SK-N-SH treated with all-trans-retinoic acid at 6 μM for 48 hours (cell line): Measurements from ENCODE around the gene ZC3H15.
"Not testable (repeated sequence)": the region's sequence is repeated elsewhere in the genome, so short reads cannot be mapped to it uniquely, and the experiment has no call there.

Experiments
- ATAC-seq: fragments of 200-7000 bp; cut with Tn5 transposase; 3 replicates; pipeline ENCODE4 v1.9.1; 2020; ENCODE audit warnings: mild to moderate bottlenecking, moderate library complexity
- ARNTL ChIP-seq: fragments of 450-650 bp; formaldehyde crosslinking; IDR thresholded peaks from 2 replicates; pipeline ENCODE4 v1.5.0; 2020; ENCODE audit warnings: low read depth, mild to moderate bottlenecking, moderate library complexity, borderline replicate concordance
- BACH2 ChIP-seq: fragments of 250-450 bp; sonication (Bioruptor Pico); IDR thresholded peaks from 2 replicates; pipeline ENCODE4 v1.9.0; 2021; ENCODE audit warnings: mild to moderate bottlenecking, borderline replicate concordance
- CSDC2 ChIP-seq: fragments of 250-450 bp; sonication (Bioruptor Pico); IDR thresholded peaks from 2 replicates; pipeline ENCODE4 v1.5.0; 2020; ENCODE audit warnings: mild to moderate bottlenecking, moderate library complexity
- ESRRG ChIP-seq: fragments of 250-450 bp; sonication (Bioruptor Pico); IDR thresholded peaks from 2 replicates; pipeline ENCODE4 v1.6.1; 2021; ENCODE audit warnings: mild to moderate bottlenecking
- GLIS3 ChIP-seq: fragments of 250-450 bp; sonication (Bioruptor Pico); IDR thresholded peaks from 2 replicates; pipeline ENCODE4 v1.5.0; 2020; ENCODE audit warnings: mild to moderate bottlenecking, moderate library complexity
- OSR1 ChIP-seq: fragments of 250-450 bp; sonication (Bioruptor Pico); IDR thresholded peaks from 2 replicates; pipeline ENCODE4 v1.8.0; 2022; ENCODE audit warnings: moderate library complexity, mild to moderate bottlenecking, inconsistent platforms
- PPARA ChIP-seq: fragments of 250-450 bp; sonication (Bioruptor Pico); IDR thresholded peaks from 2 replicates; pipeline ENCODE4 v1.5.0; 2020; ENCODE audit warnings: mild to moderate bottlenecking, borderline replicate concordance
- RARB ChIP-seq: fragments of 250-450 bp; sonication (Bioruptor Pico); IDR thresholded peaks from 2 replicates; pipeline ENCODE4 v1.8.0; 2021; ENCODE audit warnings: mild to moderate bottlenecking, moderate library complexity
- SNAI2 ChIP-seq: fragments of 250-450 bp; sonication (Bioruptor Pico); IDR thresholded peaks from 2 replicates; pipeline ENCODE4 v1.5.0; 2020; ENCODE audit warnings: mild to moderate bottlenecking, moderate library complexity
- TCF4 ChIP-seq: fragments of 250-450 bp; sonication (Bioruptor Pico); IDR thresholded peaks from 2 replicates; pipeline ENCODE4 v1.8.0; 2021; ENCODE audit warnings: mild to moderate bottlenecking, moderate library complexity, borderline replicate concordance
- TOX ChIP-seq: fragments of 250-450 bp; sonication (Bioruptor Pico); IDR thresholded peaks from 2 replicates; pipeline ENCODE4 v1.8.0; 2021; ENCODE audit warnings: mild to moderate bottlenecking, moderate library complexity, borderline replicate concordance
- ZC3H10 ChIP-seq: fragments of 250-450 bp; sonication (Bioruptor Pico); IDR thresholded peaks from 2 replicates; pipeline ENCODE4 v1.5.1; 2021; ENCODE audit warnings: mild to moderate bottlenecking, moderate library complexity
- ZFP3 ChIP-seq: fragments of 250-450 bp; sonication (Bioruptor Pico); IDR thresholded peaks from 2 replicates; pipeline ENCODE4 v1.5.0; 2020; ENCODE audit warnings: mild to moderate bottlenecking, moderate library complexity
- ZFP30 ChIP-seq: fragments of 450-650 bp; formaldehyde crosslinking; IDR thresholded peaks from 2 replicates; pipeline ENCODE4 v1.5.0; 2022; ENCODE audit warnings: mild to moderate bottlenecking, moderate library complexity
- ZNF70 ChIP-seq: fragments of 450-650 bp; formaldehyde crosslinking; IDR thresholded peaks from 2 replicates; pipeline ENCODE4 v1.5.0; 2020; ENCODE audit warnings: mild to moderate bottlenecking, moderate library complexity
- ZNF8 ChIP-seq: fragments of 450-650 bp; formaldehyde crosslinking; IDR thresholded peaks from 2 replicates; pipeline ENCODE4 v1.5.0; 2020; ENCODE audit warnings: mild to moderate bottlenecking, moderate library complexity
- TF ChIP-seq, protein P1 (sequence below): fragments of 250-450 bp; sonication (Bioruptor Pico); IDR thresholded peaks from 2 replicates; pipeline ENCODE4 v1.5.0; 2020; ENCODE audit warnings: mild to moderate bottlenecking, moderate library complexity
- TF ChIP-seq, protein P2 (sequence below): fragments of 250-450 bp; sonication (Bioruptor Pico); IDR thresholded peaks from 2 replicates; pipeline ENCODE4 v1.8.0; 2021; ENCODE audit warnings: low read depth, mild to moderate bottlenecking, moderate library complexity, borderline replicate concordance
- TF ChIP-seq, protein P3 (sequence below): fragments of 250-450 bp; sonication (Bioruptor Pico); IDR thresholded peaks from 2 replicates; pipeline ENCODE4 v1.5.1; 2020; ENCODE audit warnings: low read depth, mild to moderate bottlenecking, moderate library complexity
- TF ChIP-seq, protein P4 (sequence below): fragments of 250-450 bp; sonication (Bioruptor Pico); IDR thresholded peaks from 2 replicates; pipeline ENCODE4 v1.8.0; 2020; ENCODE audit warnings: mild to moderate bottlenecking, moderate library complexity, borderline replicate concordance

ZC3H15 gene

DNA sequence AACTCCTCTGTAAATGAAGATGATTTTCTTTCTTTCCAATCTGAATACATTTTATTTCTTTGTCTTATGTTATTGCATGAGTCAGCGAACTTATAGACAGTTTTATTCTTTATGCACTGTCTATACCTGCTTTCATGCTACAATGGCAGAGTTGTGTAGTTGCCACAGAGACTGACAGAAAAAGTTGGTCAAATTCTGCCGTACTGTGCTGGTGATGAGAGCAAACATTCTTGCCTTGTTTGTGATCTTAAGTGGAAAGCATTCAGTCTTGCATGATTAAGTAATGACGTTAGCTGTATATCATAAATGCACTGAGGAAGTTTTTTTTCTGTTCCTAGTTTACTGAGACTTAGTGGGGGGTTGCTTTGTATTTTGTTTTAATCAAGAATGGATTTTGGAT, 32.9 kb downstream of the ZC3H15 start:
- ATAC-seq: no peak
- TF ChIP-seq ZFP3 (CRISPR knock-in tag) (no peak), OSR1 (no peak), ZNF70 (no peak), ARNTL (CRISPR knock-in tag) (no peak), BACH2 (CRISPR knock-in tag) (no peak)
- TF ChIP-seq, protein P1, sequence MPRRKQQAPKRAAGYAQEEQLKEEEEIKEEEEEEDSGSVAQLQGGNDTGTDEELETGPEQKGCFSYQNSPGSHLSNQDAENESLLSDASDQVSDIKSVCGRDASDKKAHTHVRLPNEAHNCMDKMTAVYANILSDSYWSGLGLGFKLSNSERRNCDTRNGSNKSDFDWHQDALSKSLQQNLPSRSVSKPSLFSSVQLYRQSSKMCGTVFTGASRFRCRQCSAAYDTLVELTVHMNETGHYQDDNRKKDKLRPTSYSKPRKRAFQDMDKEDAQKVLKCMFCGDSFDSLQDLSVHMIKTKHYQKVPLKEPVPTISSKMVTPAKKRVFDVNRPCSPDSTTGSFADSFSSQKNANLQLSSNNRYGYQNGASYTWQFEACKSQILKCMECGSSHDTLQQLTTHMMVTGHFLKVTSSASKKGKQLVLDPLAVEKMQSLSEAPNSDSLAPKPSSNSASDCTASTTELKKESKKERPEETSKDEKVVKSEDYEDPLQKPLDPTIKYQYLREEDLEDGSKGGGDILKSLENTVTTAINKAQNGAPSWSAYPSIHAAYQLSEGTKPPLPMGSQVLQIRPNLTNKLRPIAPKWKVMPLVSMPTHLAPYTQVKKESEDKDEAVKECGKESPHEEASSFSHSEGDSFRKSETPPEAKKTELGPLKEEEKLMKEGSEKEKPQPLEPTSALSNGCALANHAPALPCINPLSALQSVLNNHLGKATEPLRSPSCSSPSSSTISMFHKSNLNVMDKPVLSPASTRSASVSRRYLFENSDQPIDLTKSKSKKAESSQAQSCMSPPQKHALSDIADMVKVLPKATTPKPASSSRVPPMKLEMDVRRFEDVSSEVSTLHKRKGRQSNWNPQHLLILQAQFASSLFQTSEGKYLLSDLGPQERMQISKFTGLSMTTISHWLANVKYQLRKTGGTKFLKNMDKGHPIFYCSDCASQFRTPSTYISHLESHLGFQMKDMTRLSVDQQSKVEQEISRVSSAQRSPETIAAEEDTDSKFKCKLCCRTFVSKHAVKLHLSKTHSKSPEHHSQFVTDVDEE (CRISPR knock-in tag): no peak
- TF ChIP-seq, protein P2, sequence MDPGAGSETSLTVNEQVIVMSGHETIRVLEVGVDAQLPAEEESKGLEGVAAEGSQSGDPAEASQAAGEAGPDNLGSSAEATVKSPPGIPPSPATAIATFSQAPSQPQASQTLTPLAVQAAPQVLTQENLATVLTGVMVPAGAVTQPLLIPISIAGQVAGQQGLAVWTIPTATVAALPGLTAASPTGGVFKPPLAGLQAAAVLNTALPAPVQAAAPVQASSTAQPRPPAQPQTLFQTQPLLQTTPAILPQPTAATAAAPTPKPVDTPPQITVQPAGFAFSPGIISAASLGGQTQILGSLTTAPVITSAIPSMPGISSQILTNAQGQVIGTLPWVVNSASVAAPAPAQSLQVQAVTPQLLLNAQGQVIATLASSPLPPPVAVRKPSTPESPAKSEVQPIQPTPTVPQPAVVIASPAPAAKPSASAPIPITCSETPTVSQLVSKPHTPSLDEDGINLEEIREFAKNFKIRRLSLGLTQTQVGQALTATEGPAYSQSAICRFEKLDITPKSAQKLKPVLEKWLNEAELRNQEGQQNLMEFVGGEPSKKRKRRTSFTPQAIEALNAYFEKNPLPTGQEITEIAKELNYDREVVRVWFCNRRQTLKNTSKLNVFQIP (CRISPR knock-in tag): no peak
- TF ChIP-seq, all 23 proteins: peak for 0

DNA sequence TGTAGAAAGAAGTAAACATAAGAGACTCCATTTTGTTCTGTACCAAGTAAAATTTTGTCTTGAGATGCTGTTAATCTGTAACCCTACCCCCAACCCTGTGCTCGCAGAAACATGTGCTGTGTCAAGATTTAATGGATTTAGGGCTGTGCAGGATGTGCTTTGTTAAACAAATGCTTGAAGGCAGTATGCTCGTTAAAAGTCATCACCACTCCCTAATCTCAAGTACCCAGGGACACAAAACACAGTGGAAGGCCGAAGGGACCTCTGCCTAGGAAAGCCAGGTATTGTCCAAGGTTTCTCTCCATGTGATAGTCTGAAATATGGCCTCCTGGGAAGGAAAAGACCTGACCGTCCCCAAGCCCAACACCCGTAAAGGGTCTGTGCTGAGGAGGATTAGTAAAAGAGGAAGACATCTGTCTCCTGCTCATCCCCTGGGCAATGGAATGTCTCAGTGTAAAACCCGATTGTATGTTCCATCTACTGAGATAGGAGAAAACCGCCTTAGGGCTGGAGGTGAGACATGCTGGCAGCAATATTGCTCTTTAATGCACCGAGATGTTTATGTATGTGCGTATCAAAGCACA, 35.6 kb downstream of the ZC3H15 start:
- not testable (repeated sequence) for ATAC-seq

DNA sequence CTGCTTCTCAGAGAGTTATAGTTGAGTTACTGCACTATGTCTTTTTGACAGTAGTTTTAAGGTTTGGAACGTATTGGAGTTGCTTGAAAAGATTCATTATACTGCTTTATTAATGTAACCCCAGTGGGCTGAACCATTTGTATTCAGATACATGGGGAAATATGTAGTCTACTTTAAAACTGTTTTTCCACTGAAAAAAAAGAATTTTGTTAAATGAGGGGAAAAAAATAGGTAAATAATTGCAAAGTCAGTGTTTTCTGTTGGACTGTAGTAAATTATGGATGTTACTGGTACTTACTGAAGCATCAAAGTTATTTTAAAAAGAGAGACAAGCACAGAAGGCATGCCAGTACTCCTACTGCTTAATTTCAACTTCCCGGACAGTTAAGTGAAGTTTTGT, 36.4 kb downstream of the ZC3H15 start:
- peak; percentile 42 for ATAC-seq
- TF ChIP-seq PPARA (CRISPR knock-in tag) (no peak), ZC3H10 (no peak), SNAI2 (no peak), ZNF8 (CRISPR knock-in tag) (no peak), TOX (CRISPR knock-in tag) (no peak), CSDC2 (CRISPR knock-in tag) (no peak), TCF4 (CRISPR knock-in tag) (no peak), ZFP3 (CRISPR knock-in tag) (no peak), ESRRG (CRISPR knock-in tag) (no peak), GLIS3 (no peak), ZNF70 (no peak), OSR1 (no peak), BACH2 (CRISPR knock-in tag) (no peak), ZFP30 (CRISPR knock-in tag) (no peak), RARB (CRISPR knock-in tag) (no peak)
- TF ChIP-seq, protein P3, sequence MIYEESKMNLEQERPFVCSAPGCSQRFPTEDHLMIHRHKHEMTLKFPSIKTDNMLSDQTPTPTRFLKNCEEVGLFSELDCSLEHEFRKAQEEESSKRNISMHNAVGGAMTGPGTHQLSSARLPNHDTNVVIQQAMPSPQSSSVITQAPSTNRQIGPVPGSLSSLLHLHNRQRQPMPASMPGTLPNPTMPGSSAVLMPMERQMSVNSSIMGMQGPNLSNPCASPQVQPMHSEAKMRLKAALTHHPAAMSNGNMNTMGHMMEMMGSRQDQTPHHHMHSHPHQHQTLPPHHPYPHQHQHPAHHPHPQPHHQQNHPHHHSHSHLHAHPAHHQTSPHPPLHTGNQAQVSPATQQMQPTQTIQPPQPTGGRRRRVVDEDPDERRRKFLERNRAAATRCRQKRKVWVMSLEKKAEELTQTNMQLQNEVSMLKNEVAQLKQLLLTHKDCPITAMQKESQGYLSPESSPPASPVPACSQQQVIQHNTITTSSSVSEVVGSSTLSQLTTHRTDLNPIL (CRISPR knock-in tag): no peak
- TF ChIP-seq, protein P1 (CRISPR knock-in tag): no peak
- TF ChIP-seq, protein P4, sequence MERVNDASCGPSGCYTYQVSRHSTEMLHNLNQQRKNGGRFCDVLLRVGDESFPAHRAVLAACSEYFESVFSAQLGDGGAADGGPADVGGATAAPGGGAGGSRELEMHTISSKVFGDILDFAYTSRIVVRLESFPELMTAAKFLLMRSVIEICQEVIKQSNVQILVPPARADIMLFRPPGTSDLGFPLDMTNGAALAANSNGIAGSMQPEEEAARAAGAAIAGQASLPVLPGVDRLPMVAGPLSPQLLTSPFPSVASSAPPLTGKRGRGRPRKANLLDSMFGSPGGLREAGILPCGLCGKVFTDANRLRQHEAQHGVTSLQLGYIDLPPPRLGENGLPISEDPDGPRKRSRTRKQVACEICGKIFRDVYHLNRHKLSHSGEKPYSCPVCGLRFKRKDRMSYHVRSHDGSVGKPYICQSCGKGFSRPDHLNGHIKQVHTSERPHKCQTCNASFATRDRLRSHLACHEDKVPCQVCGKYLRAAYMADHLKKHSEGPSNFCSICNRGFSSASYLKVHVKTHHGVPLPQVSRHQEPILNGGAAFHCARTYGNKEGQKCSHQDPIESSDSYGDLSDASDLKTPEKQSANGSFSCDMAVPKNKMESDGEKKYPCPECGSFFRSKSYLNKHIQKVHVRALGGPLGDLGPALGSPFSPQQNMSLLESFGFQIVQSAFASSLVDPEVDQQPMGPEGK (CRISPR knock-in tag): no peak
- TF ChIP-seq, protein P2 (CRISPR knock-in tag): no peak
